Neural cell (in vitro differentiated cells): ENCODE results near the gene ZNRD2.

Experiments
- EP300 ChIP-seq: fragments of 450-650 bp; conservative IDR thresholded peaks from 2 replicates; pipeline ENCODE4 v1.6.1; 2014; ENCODE audit warnings: antibody characterized with exemption, mild to moderate bottlenecking, moderate library complexity; ENCODE audit not compliant: poor library complexity, severe bottlenecking
- EZH2 ChIP-seq: fragments of 200-600, 300-800 bp; shearing (Covaris generic), sonication (generic); IDR thresholded peaks from 2 replicates; pipeline ENCODE4 v1.6.1; 2014; ENCODE audit warnings: antibody characterized with exemption, low read length, borderline replicate concordance, mild to moderate bottlenecking; ENCODE audit not compliant: insufficient read depth, poor library complexity, severe bottlenecking
- MXI1 ChIP-seq: fragments of 450-650 bp; conservative IDR thresholded peaks from 2 replicates; pipeline ENCODE4 v1.6.1; 2014; ENCODE audit warnings: antibody characterized with exemption, mild to moderate bottlenecking; ENCODE audit not compliant: poor library complexity, severe bottlenecking
- POLR2AphosphoS5 ChIP-seq: IDR thresholded peaks from 2 replicates; pipeline ENCODE4 v1.6.1; 2012
- RAD21 ChIP-seq: fragments of 450-650 bp; conservative IDR thresholded peaks from 2 replicates; pipeline ENCODE4 v1.6.1; 2014; ENCODE audit warnings: antibody characterized with exemption, mild to moderate bottlenecking, moderate library complexity
- SMC3 ChIP-seq: fragments of 450-650 bp; conservative IDR thresholded peaks from 2 replicates; pipeline ENCODE4 v1.6.1; 2014; ENCODE audit warnings: antibody characterized with exemption, mild to moderate bottlenecking, moderate library complexity; ENCODE audit not compliant: poor library complexity
- TAF1 ChIP-seq: IDR thresholded peaks from 2 replicates; pipeline ENCODE4 v1.6.1; 2012; ENCODE audit warnings: low read depth
- TF ChIP-seq, protein P1 (sequence below): fragments of 450-650 bp; IDR thresholded peaks from 2 replicates; pipeline ENCODE4 v1.5.1; 2014; ENCODE audit warnings: antibody characterized with exemption, mild to moderate bottlenecking, moderate library complexity; ENCODE audit not compliant: poor library complexity, severe bottlenecking
- TF ChIP-seq, protein P2 (sequence below): IDR thresholded peaks from 2 replicates; pipeline ENCODE4 v1.6.1; 2012; ENCODE audit warnings: borderline replicate concordance

DNA sequence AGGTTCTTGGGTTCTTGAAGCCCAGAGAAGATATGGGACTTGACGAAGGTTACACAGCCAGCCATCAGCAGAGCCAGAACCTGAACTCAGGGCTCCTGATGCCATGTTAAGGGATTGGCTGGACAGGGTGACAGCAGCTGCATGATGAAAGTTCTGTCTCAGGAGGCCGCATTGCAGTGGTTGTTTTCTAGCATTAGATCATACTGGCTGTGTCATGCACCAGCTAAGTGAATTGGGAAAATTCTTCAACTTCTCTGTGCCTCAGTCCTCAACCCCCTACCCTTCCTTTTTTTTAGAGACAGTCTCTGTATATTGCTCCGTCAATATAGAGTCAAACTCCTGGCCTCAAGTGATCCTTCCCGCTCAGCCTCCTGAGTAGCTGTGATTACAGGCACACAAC is 6.7 kb upstream of the ZNRD2 start:
- TF ChIP-seq, protein P1, sequence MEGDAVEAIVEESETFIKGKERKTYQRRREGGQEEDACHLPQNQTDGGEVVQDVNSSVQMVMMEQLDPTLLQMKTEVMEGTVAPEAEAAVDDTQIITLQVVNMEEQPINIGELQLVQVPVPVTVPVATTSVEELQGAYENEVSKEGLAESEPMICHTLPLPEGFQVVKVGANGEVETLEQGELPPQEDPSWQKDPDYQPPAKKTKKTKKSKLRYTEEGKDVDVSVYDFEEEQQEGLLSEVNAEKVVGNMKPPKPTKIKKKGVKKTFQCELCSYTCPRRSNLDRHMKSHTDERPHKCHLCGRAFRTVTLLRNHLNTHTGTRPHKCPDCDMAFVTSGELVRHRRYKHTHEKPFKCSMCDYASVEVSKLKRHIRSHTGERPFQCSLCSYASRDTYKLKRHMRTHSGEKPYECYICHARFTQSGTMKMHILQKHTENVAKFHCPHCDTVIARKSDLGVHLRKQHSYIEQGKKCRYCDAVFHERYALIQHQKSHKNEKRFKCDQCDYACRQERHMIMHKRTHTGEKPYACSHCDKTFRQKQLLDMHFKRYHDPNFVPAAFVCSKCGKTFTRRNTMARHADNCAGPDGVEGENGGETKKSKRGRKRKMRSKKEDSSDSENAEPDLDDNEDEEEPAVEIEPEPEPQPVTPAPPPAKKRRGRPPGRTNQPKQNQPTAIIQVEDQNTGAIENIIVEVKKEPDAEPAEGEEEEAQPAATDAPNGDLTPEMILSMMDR, result no peak
- TF ChIP-seq EP300, result no peak
- no peak for TF ChIP-seq EZH2
- TF ChIP-seq POLR2AphosphoS5, result no peak
- no peak for TF ChIP-seq MXI1
- TF ChIP-seq, protein P2, sequence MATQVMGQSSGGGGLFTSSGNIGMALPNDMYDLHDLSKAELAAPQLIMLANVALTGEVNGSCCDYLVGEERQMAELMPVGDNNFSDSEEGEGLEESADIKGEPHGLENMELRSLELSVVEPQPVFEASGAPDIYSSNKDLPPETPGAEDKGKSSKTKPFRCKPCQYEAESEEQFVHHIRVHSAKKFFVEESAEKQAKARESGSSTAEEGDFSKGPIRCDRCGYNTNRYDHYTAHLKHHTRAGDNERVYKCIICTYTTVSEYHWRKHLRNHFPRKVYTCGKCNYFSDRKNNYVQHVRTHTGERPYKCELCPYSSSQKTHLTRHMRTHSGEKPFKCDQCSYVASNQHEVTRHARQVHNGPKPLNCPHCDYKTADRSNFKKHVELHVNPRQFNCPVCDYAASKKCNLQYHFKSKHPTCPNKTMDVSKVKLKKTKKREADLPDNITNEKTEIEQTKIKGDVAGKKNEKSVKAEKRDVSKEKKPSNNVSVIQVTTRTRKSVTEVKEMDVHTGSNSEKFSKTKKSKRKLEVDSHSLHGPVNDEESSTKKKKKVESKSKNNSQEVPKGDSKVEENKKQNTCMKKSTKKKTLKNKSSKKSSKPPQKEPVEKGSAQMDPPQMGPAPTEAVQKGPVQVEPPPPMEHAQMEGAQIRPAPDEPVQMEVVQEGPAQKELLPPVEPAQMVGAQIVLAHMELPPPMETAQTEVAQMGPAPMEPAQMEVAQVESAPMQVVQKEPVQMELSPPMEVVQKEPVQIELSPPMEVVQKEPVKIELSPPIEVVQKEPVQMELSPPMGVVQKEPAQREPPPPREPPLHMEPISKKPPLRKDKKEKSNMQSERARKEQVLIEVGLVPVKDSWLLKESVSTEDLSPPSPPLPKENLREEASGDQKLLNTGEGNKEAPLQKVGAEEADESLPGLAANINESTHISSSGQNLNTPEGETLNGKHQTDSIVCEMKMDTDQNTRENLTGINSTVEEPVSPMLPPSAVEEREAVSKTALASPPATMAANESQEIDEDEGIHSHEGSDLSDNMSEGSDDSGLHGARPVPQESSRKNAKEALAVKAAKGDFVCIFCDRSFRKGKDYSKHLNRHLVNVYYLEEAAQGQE, result no peak
- no peak for TF ChIP-seq TAF1
- no peak for TF ChIP-seq RAD21
- TF ChIP-seq SMC3, result no peak
